ENCODE measurements around the gene SLC29A4.
"Not testable (repeated sequence)": the region's sequence is repeated elsewhere in the genome, so short reads cannot be mapped to it uniquely, and the experiment has no call there.

Gene SLC29A4

DNA sequence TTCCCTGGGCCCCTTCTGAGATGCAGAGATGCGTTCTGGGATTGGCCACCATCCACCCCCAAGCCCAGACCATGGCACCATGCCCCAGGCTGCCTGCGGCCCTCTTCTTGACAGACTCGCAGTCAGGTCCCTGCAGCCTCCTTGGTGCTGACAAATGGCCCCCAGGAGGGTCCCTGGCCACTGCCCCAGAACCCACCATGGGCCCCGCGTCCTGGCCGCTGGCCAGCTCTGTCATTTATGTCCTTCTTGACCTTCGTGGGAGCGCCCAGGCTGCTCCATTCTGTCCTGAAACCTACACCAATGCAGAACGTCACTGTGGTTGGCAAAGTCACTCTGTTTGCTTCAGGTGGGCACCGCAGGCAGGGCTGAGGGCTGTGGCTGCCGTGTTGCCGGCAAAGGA lies 39.5 kb upstream of the SLC29A4 start:
- Histone ChIP-seq H2AFZ (no peak overlapping the region), H3K9me3 (ENCODE audit: control insufficient read depth, low read length) (no peaks in the 10 kb centered on the region), H3K36me3 (ENCODE audit: control insufficient read depth, insufficient read depth, low read length) (no peaks in the 10 kb centered on the region), H3K4me2 (ENCODE audit: low read length) (no peak overlapping the region), H3K9ac (no peak overlapping the region), H3K4me3 (ENCODE audit: low read depth, low read length) (no peak overlapping the region), H3K27ac (no peak overlapping the region), H3K79me2 (no peaks in the 10 kb centered on the region), H3K27me3 (ENCODE audit: control insufficient read depth, insufficient read depth, low read length) (no peaks in the 10 kb centered on the region), H3K4me1 (peaks cover 4% of the 10 kb centered on the region)
- TF ChIP-seq, protein P1, sequence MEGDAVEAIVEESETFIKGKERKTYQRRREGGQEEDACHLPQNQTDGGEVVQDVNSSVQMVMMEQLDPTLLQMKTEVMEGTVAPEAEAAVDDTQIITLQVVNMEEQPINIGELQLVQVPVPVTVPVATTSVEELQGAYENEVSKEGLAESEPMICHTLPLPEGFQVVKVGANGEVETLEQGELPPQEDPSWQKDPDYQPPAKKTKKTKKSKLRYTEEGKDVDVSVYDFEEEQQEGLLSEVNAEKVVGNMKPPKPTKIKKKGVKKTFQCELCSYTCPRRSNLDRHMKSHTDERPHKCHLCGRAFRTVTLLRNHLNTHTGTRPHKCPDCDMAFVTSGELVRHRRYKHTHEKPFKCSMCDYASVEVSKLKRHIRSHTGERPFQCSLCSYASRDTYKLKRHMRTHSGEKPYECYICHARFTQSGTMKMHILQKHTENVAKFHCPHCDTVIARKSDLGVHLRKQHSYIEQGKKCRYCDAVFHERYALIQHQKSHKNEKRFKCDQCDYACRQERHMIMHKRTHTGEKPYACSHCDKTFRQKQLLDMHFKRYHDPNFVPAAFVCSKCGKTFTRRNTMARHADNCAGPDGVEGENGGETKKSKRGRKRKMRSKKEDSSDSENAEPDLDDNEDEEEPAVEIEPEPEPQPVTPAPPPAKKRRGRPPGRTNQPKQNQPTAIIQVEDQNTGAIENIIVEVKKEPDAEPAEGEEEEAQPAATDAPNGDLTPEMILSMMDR (IDR thresholded peaks at IDR 0.05), result no peak

DNA sequence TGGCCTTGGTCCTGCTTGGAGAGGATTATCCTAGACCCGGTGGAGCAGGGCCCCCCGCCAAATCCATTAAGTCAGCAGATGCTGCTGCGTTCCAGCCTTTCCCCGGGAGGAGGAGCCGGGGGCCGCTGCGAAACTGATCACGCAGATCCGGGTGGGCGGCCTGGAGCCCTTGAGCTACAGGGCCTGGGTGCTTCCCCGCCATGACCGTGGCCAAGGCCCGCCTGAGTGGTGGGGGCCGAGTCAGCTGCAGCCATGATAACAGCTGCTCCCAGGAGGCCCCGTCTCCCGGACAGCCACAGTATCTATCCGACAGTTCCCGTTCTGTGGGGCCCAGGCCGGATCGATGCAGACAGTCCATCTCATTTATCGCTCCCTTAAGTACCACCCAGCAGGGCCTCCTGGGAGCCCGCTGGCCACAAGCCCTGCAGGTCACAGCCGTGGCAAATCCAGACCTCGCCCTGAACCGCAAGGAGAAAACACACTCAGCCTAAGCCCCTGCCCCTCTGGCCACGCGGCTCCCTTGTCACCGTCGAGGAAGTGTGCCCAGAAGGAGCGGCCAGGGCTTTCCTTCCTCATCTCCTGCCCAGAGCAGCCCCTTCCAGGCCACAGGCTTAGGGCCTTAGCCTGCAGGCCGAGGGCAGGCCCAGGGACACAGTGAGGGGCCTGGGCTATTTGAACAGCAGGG lies 34.4 kb upstream of the SLC29A4 start:
- Histone ChIP-seq H3K27ac (no peak overlapping the region), H3K4me1 (no peaks in the 10 kb centered on the region), H2AFZ (no peak overlapping the region), H3K36me3 (ENCODE audit: control insufficient read depth, insufficient read depth, low read length) (no peaks in the 10 kb centered on the region), H3K79me2 (no peaks in the 10 kb centered on the region), H3K4me2 (ENCODE audit: low read length) (no peak overlapping the region), H3K9ac (no peak overlapping the region), H3K4me3 (ENCODE audit: low read depth, low read length) (no peak overlapping the region), H3K9me3 (ENCODE audit: control insufficient read depth, low read length) (no peaks in the 10 kb centered on the region), H3K27me3 (ENCODE audit: control insufficient read depth, insufficient read depth, low read length) (no peaks in the 10 kb centered on the region)
- TF ChIP-seq, protein P1 (IDR thresholded peaks at IDR 0.05), result no peak

DNA sequence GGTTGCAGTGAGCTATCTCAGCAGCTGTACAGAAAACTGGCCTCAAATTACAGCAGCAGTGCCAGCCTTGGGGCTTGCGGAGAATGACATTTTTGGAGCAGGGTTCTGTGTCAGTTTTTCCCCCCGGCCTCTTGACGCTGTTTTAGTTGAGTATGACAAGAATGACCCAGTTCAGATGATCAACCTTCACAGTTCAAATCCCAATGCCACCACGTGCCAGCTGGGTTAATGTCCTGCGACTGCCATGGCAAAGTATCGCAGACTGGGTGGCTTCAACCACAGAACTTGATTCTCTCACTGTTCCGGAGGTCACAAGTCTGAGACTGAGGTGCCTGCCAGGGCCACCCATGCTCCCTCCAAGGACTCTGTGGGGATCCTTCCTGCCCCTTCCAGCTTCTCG lies 32.0 kb upstream of the SLC29A4 start:
- not testable (repeated sequence) for H2AFZ ChIP-seq; H3K79me2 ChIP-seq; H3K9me3 ChIP-seq (ENCODE audit: control insufficient read depth, low read length); H3K4me2 ChIP-seq (ENCODE audit: low read length); H3K27me3 ChIP-seq (ENCODE audit: control insufficient read depth, insufficient read depth, low read length); H3K4me3 ChIP-seq (ENCODE audit: low read depth, low read length); H3K36me3 ChIP-seq (ENCODE audit: control insufficient read depth, insufficient read depth, low read length); H3K4me1 ChIP-seq; H3K9ac ChIP-seq; H3K27ac ChIP-seq

DNA sequence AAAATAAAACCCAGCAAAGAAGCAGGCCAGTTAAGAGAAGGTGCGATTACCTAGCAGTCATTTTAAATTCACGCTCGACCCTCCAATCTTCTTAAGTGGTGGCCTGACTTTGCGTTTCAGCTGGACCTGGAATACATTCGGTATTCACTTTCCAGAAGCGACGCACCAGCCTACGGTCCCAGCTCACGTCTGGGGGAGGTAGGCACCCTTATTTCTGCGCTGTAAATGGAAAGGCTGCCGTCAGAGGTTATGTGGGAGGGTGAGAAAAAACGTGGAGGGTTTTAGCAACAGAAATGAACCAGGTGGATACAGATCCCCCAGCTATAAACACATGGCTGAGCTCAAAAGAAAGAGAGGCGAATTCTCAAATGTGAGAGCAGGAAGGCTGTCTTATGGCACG lies 29.2 kb upstream of the SLC29A4 start:
- not testable (repeated sequence) for H3K79me2 ChIP-seq; H3K9me3 ChIP-seq (ENCODE audit: control insufficient read depth, low read length); H2AFZ ChIP-seq; H3K4me1 ChIP-seq; H3K9ac ChIP-seq; H3K4me3 ChIP-seq (ENCODE audit: low read depth, low read length); H3K27me3 ChIP-seq (ENCODE audit: control insufficient read depth, insufficient read depth, low read length); H3K4me2 ChIP-seq (ENCODE audit: low read length); H3K27ac ChIP-seq; H3K36me3 ChIP-seq (ENCODE audit: control insufficient read depth, insufficient read depth, low read length)

DNA sequence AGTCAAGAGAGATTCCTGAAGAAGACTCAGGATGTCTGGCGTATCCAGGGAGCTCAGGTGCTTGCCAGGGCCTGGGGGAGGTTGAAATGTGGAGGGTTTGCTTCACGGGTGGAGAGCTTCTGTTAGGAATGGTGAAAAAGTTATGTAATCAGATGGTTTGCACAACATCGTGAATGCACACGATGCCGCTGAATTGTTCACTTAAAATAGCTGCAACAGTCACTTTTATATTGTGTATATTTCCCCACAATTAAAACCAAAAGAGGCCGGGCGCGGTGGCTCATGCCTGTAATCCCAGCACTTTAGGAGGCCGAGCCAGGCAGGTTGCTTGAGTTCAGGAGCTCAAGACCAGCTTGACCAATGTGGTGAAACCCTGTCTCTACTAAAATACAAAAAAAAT lies 28.4 kb upstream of the SLC29A4 start:
- not testable (repeated sequence) for H3K36me3 ChIP-seq (ENCODE audit: control insufficient read depth, insufficient read depth, low read length); H3K4me3 ChIP-seq (ENCODE audit: low read depth, low read length); H3K4me2 ChIP-seq (ENCODE audit: low read length); H2AFZ ChIP-seq; H3K9ac ChIP-seq; H3K9me3 ChIP-seq (ENCODE audit: control insufficient read depth, low read length); H3K4me1 ChIP-seq; H3K79me2 ChIP-seq; H3K27ac ChIP-seq; H3K27me3 ChIP-seq (ENCODE audit: control insufficient read depth, insufficient read depth, low read length)

DNA sequence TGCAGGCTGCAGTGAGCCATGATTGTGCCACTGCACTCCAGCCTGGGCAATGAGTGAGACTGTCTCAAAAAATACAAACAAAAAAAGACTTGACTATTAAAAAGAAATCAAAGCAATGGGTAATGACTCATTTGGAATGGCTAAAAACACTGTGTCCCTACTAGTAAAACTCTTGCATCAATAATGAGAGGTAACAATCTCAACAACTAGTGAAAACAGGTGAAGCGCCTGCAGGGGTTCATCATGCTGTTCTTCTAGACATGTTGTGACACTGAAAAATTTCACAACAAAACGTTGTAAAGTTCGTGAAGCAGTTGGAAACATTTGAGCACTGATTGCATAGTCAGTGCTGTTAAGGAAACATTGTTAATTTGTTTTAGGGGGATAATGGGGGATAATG lies 26.9 kb upstream of the SLC29A4 start:
- Histone ChIP-seq H3K27me3 (ENCODE audit: control insufficient read depth, insufficient read depth, low read length) (no peaks in the 10 kb centered on the region), H3K36me3 (ENCODE audit: control insufficient read depth, insufficient read depth, low read length) (no peaks in the 10 kb centered on the region), H2AFZ (no peak overlapping the region), H3K9me3 (ENCODE audit: control insufficient read depth, low read length) (no peaks in the 10 kb centered on the region), H3K9ac (no peak overlapping the region), H3K4me3 (ENCODE audit: low read depth, low read length) (no peak overlapping the region), H3K27ac (no peak overlapping the region), H3K4me2 (ENCODE audit: low read length) (no peak overlapping the region), H3K4me1 (no peaks in the 10 kb centered on the region), H3K79me2 (no peaks in the 10 kb centered on the region)
- TF ChIP-seq, protein P1 (IDR thresholded peaks at IDR 0.05), result no peak

DNA sequence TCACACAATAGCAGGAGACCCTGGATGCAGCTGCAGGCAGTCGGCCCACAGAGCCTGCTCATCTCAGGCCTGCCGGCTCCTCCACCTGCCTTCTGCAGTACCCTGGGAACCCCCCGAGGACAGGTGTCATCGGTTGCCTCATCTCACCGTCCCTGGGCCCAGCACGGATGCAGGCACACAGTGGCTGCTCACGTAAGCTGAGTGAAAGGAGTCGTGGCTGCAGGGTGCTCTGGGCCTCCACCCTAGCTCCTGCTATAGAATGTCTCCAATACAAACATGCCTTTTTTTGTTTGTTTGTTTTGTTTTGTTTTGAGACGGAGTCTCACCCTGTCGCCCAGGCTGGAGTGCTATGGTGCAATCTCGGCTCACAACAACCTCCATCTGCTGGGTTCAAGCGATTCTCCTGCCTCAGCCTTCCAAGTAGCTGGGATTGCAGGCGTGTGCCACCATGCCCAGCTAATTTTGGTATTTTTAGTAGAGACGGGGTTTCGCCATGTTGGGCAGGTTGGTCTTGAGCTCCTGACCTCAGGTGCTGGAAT lies 22.1 kb upstream of the SLC29A4 start:
- not testable (repeated sequence) for H3K9ac ChIP-seq; H3K4me1 ChIP-seq; H3K36me3 ChIP-seq (ENCODE audit: control insufficient read depth, insufficient read depth, low read length); H3K27ac ChIP-seq; H3K4me3 ChIP-seq (ENCODE audit: low read depth, low read length); H3K9me3 ChIP-seq (ENCODE audit: control insufficient read depth, low read length); H3K27me3 ChIP-seq (ENCODE audit: control insufficient read depth, insufficient read depth, low read length); H2AFZ ChIP-seq; H3K79me2 ChIP-seq; H3K4me2 ChIP-seq (ENCODE audit: low read length)

DNA sequence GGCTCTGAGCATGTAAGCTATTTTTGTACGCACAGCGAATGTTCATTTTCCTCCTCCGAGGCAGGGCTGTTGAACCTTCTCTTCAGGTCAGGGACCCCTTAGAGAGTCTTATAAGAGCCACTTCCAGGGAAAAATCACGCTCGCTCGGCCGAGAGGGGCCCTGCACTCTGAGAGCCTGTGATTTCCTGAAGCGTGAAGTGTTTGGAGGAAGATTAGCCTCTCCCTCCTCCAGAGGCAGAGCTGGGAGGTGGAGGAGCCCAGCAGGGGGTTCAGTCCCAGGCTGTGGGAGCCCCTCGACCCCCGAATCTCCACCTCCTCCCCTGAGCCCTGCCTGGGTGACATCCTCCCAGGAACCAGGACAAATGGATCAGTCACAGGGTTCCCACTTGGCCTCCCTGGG lies 19.7 kb upstream of the SLC29A4 start:
- not testable (repeated sequence) for H3K4me2 ChIP-seq (ENCODE audit: low read length); H3K9me3 ChIP-seq (ENCODE audit: control insufficient read depth, low read length); H3K79me2 ChIP-seq; H3K36me3 ChIP-seq (ENCODE audit: control insufficient read depth, insufficient read depth, low read length); H2AFZ ChIP-seq; H3K27ac ChIP-seq; H3K4me1 ChIP-seq; H3K4me3 ChIP-seq (ENCODE audit: low read depth, low read length); H3K9ac ChIP-seq; H3K27me3 ChIP-seq (ENCODE audit: control insufficient read depth, insufficient read depth, low read length)
